Dermis blood vessel endothelial cell (primary cell): ENCODE results near the gene FOLR1. TPM values are rescaled to one million over a fixed set of nuclear protein-coding genes. Genes with fewer than 3 reads are reported as not detected.

Source experiments
- DNase-seq: peaks from one replicate; pipeline ENCODE4 v3.0.0; 2010
- total RNA-seq: library from RNA; depleted of rRNA; stranded (reverse); fragments of >200 nt; gene quantifications from 2 replicates; pipeline ENCODE4 v1.2.3, GENCODE V29; 2014

FOLR1 gene
- total RNA-seq, 1 donor from 2014 or later = 0.68 TPM

GRCh38 chr11:72224564-72225410 is 32.8 kb downstream of the FOLR1 start, which contains the start of gene INPPL1:
TSS of gene INPPL1 (plus strand) at chr11:72224767. CDS start at chr11:72224985, 218 bp downstream.
- peak; percentile 50 for DNase-seq

- peak; percentile 13 for DNase-seq
Measured at GRCh38 chr11:72225411-72225951, 33.5 kb downstream of the FOLR1 start.

DNA sequence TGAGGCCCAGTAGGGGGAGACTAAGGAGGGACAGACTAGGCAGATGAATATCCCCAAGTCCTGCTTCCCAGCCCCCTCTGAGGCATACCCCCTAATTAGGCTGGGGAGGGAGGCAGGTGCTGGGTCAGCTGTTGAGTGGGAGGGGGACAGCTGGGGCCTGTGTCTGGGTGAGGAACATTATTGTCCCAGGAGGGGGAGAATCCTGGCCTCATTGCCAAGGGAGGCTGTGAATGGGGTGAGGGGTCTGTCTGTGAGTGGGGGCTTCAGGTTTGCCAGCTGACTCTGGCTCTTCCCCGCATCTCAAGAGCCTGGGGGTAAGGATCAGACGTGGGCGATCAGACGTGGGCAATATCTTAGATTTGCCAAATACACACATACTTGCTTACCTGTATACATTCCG is 34.8 kb downstream of the FOLR1 start:
- no peak for DNase-seq

GRCh38 chr11:72227316-72228228 is 35.6 kb downstream of the FOLR1 start:
- no peak for DNase-seq

GRCh38 chr11:72228229-72228843 is 36.4 kb downstream of the FOLR1 start:
- peak; percentile 17 for DNase-seq

- no peak for DNase-seq
Measured at GRCh38 chr11:72228844-72229231, 36.9 kb downstream of the FOLR1 start.

GRCh38 chr11:72229336-72229924 is 37.5 kb downstream of the FOLR1 start:
- no peak for DNase-seq

DNA sequence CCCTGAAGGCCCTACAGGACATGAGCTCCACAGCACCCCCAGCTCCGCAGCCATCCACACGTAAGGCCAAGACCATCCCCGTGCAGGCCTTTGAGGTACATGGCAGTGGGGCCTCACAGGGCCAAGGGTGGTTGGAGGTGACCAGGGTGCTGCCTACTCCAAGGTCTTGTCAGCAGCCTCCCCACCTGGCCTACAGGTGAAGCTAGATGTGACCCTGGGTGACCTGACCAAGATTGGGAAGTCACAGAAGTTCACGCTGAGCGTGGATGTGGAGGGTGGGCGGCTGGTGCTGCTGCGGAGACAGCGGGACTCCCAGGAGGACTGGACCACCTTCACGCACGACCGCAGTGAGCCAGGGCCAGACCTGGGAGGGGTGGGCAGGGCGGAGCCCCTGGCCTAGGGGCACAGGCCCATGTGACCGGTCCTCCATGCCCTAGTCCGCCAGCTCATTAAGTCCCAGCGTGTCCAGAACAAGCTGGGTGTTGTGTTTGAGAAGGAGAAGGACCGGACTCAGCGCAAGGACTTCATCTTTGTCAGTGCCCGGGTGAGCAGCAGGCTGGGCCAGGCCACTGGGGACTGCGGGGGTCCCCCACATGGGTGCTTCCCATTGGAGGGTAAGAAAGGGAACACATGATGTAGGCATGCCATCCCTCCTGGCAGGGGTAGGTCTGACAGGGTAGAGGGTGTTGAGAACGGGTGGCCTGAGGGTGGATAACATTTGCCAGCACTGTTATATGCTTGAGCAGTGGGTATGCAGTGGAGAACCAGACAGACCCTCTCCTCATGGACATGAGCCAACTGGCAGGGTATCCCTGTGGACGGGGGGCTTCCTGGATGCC is 38.2 kb downstream of the FOLR1 start:
- no peak for DNase-seq

GRCh38 chr11:72230764-72231365 is 38.9 kb downstream of the FOLR1 start:
- DNase-seq = no peak

GRCh38 chr11:72231396-72232259 is 39.7 kb downstream of the FOLR1 start:
- no peak for DNase-seq

GRCh38 chr11:72232260-72233055 is 40.5 kb downstream of the FOLR1 start:
- DNase-seq = no peak

- no peak for DNase-seq
Measured at GRCh38 chr11:72233056-72233772, 41.3 kb downstream of the FOLR1 start.

DNA sequence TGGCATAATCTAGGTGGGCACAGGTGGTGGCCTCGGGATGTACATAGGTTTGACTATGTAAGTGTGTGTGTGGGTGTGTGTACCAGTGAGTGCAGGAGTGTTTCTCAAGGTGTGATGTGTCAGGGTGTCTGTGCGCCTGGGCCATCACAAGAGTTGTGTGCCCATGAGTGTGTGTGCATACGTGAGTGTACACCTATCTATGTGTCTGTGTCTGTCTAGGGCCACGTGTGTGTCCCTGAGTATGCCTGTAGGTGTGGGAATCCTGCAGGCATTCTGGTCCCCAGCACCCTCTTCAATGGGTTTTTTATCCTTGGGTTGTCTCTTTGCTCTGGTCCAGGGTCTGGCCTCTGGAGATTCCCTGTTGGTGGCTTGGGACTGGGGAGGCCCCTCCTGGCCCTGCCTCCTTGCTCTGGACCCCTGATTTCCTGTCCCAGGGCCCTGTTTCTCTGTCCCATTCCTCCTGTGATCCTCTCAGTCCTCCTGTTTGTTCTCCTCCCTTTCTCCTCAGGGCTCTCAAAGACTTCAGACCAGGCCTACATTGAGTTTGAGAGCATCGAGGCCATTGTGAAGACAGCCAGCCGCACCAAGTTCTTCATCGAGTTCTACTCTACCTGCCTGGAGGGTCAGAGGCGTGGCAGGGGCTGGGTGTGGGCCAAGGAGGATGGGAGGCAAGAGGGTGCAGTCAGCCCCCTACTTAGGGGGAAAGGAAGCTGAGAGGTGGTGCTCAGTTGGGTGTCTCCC is 42.0 kb downstream of the FOLR1 start:
- DNase-seq = no peak

DNA sequence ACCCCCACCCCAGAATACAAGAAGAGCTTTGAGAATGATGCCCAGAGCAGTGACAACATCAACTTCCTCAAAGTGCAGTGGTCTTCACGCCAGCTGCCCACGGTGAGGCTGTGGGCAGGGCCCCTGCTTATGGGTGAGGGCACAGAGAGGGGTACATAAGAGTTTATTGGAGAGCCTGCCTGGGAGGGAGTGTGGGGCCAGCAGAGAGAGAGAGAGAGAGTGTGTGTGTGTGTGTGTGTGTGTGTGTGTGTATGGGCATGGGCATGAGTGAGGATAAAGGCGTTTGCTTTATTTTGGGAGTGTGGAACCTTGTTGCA is 42.5 kb downstream of the FOLR1 start:
- DNase-seq = no peak

GRCh38 chr11:72234920-72235319 is 43.0 kb downstream of the FOLR1 start:
- no peak for DNase-seq

GRCh38 chr11:72235351-72236057 is 43.6 kb downstream of the FOLR1 start:
- DNase-seq = no peak

GRCh38 chr11:72236083-72236697 is 44.2 kb downstream of the FOLR1 start:
- peak; percentile 18 for DNase-seq
